ENCODE data around the gene ZNF438.

The ZNF438 gene

GRCh38 chr10:30823651-30824050 lies 208.0 kb downstream of the ZNF438 start:
- no peak for DNase-seq (ENCODE audit: low spot score)

DNA sequence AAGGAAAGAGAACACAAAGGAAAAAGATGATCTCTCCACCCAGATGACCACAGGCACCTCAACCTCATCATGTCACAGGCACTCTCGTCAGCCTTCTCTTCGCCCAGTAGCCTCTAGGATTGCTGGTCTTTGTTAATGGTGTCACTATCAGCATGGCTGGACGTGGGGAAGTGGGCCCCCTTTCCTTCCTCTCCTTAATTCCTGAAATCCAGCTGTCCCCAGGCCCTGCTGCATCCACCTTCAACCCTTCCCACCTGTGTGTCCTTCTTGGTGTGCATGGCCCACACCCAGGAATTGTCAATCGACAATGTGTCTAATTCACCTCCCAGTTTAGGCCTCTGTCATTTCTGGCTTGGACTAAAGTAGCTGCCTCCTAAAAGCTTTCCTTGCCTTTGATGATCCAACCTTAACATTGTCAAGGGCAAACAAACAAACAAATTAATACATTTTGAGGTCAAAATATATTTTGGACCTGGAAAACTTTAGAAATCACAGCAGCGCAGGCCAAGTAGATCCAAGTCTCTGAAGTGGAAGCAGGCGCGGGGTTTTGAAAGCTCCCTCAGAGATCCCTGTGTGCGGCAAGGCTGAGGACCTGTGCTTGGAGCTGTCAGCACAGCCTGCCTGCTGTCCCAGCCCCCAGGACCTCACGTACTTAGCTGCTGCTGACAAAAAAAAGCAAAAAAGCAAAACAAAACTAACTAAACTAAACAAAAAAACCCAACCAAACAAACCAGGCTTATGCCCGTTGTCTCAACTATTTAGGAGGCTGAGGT lies 208.8 kb downstream of the ZNF438 start:
- DNase-seq (ENCODE audit: low spot score): no peak

DNA sequence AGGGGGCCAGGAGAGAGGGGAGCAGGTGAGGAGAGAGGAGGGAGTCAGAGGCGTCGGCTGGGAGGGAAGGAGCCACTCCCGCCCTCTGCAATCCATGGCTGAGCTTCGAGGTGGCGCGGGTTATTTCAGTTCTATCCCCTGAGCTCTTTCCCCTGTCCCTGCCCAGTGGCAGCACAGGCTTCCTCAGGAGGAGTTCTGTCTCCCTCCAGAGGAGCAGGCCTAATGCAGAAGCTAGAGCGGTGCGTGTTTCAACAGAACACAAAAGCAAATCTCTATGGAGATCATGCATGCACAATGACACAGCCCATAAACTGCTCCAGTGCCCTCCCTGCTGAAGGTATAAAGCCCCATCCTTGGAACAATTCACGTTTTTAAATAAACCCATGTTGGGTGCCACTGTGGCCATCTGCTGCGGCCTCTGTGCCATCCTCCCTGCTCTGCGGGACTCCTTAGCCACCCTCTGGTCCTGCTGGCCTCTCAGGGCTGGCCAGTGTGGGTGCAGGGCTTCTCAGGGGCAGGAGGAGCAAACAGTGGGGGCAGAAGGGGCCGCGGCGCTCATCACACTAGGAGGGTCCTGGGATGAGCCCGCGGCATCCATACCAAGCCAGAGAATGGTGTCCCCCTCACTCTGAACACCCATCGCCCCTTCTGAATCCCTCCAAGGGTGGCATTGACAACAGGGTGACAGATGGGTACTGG lies 209.5 kb downstream of the ZNF438 start:
- no peak for DNase-seq (ENCODE audit: low spot score)

GRCh38 chr10:30821261-30821993 lies 210.2 kb downstream of the ZNF438 start:
- no peak for DNase-seq (ENCODE audit: low spot score)

DNA sequence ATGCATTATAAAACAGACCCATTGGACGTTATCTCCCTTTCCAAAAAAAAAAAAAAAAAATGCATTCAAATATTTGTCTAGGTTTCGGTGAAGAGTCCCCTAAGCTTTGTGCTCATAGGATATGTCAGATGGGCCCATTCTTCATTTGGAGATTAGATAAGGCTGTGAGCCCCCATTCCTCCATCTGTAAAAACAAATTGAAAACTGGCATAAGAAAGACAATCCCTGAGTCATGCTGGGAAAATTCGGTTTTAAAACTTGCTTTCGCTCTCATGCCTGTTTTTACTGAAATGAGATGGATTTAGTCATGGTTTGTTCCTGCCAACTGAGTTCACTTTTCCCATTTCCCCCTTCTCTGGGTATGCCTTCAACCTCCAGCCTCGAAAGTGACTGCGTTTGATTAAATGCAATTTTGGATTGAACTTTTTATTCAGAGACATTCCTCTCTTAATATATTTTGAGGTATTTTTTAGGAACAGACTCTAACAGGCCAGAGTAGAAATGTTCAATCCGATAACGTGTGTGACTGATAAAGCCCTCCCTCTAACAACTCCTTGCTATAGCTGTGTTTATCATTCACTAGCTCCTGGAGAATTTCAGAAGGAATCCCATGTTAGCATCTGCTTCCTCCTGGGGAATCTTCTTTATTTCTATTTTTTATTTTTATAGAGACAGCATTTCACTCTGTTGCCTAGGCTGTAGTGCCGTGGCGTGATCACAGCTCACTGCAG lies 211.2 kb downstream of the ZNF438 start:
- DNase-seq (ENCODE audit: low spot score): no peak

- DNase-seq (ENCODE audit: low spot score): no peak
Observed at GRCh38 chr10:30819341-30820181, 212.1 kb downstream of the ZNF438 start.

- DNase-seq (ENCODE audit: low spot score): no peak
Observed at GRCh38 chr10:30818854-30819253, 212.8 kb downstream of the ZNF438 start.

DNA sequence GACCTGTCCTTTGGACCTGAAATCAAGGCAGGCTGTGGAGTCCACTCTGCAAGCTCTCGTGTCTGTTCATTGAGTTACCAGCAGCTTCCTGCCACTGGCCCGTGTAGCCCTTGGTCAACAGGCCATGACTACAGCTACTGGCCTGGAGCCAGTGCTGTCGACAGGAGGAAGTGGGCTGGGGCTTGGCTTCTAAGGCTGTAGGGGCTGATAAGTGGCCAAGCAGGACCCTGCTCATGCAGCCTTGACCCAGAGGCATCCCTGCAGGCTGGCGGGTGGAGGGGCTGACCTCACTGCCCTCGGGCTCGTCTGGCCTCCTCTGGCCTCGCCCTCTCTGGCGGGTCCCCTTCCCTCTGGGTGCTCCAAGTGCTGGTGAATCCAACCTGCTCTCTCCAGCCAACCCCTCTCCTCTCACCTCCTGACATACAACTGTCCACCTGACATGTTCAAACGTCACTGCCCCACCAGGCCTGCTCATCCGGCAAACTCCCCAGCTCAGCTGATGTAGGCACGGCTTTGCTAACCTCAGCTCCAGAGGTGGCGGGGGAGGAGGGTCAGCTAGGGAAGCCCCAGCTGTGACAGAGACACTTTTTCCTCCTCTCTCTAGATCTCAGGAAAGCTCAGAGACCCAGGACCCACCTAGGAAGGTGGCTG lies 213.5 kb downstream of the ZNF438 start:
- no peak for DNase-seq (ENCODE audit: low spot score)

- DNase-seq (ENCODE audit: low spot score): no peak
Observed at GRCh38 chr10:30817541-30817940, 214.1 kb downstream of the ZNF438 start.

- no peak for DNase-seq (ENCODE audit: low spot score)
Observed at GRCh38 chr10:30816820-30817171, 214.9 kb downstream of the ZNF438 start.

- no peak for DNase-seq (ENCODE audit: low spot score)
Observed at GRCh38 chr10:30816159-30816819, 215.4 kb downstream of the ZNF438 start.

DNA sequence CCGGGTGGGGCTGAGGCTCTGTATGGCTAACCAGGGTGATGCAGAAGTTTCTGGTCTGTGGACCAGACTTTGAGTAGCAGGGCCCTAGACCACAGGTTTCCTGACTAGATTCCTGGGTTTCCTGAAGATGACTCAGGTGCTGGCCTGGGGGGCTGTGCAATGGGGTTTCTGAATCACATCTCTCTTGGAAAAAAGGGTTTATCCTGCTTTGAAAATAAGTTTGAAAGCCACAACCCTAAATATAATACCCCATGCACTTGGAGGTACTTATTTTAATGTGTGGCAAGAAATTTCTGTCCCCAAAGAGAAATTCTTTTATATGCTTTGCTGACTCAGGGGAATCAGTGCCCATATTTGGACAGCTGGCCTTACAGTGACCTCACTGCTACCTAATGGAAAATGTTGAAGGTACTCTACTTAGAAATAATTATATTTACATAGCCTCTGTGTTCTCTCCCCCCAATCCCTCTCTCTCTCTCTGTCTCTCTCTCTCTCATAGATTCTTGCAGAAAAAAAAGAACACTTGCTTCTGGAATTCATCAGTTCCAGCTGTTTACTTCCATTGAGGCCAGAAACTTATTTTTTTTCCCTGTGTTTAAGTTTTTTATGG lies 217.7 kb downstream of the ZNF438 start:
- no peak for DNase-seq (ENCODE audit: low spot score)

DNA sequence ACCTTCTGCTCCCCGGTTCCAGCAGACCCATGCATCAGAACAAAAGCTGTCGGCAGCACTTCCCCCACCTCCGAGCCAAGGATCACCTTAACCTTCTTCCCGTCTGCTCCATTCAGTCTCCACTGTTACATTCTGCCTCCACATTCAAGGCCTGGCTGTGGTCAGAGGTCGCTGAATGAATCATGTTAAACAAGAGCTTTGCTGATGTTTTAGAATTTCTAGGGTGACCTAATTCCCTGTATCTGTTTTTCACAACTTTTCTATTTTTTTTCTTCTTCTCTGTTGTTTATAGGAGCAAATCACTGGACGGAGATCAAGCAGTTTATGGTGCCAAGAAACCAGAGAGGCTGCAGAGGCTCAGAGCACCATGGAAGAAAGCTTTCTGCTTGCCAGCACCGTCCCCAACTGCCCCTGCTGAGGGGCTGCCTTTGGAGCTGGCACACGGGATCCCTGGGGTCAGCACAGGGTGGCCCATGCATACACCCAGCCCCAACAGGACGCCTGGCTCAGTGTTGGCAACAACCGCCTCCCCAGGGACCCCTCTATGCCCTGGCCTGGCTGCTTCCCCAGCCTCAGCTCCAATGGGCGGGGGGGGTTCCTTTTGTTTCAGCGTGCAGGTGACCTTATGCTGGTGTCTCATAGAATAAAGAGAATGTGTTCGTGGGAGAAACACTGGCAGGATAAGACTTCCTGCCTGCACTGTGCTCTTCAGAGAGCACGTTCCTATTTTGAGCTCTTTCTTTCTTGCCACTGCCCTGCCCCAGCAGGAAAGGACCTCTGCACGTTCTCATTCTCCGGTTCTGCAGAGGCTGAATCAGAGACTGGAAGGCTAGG lies 219.4 kb downstream of the ZNF438 start:
- no peak for DNase-seq (ENCODE audit: low spot score)

- DNase-seq (ENCODE audit: low spot score): no peak
Observed at GRCh38 chr10:30811276-30812017, 220.2 kb downstream of the ZNF438 start.

GRCh38 chr10:30810416-30810815 lies 221.2 kb downstream of the ZNF438 start:
- DNase-seq (ENCODE audit: low spot score): no peak

DNA sequence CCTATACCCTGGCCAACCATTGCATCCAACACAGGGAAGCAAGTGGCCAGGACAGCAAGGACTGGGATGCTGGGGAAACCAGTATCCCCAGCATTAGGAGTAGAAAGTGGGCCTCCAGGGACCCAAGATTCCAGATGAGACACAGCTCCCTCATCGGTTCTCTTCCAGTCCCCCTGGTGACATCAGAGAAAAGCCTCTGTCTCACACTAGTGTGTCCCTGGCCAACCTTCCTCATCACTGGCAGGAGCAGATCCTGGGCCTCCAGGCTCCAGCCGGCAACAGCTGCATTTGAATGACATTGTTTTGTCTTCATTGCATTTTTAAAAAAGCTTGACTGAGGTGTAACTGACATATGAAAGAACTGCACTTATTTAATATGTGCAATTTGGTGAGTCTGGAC lies 224.8 kb downstream of the ZNF438 start:
- DNase-seq (ENCODE audit: low spot score): no peak

DNA sequence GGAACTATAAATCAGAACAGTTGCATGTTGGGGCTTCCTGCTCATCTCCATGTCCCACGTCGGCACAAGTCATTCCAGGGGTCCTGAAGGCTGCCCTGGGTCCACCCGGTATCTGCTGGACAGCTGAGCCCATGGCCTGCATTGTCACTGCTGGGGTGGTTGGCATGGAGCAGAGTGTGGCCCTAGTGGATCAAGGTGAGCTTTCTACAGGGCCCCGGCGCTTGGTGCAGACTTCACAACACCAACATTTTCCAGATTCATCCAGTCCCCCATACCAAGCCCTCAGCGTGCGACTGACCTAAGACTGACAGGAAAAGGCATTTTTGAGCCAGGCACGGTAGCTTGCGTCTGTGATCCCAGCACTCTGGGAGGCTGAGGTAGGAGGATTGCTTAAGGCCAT lies 226.6 kb downstream of the ZNF438 start:
- no peak for DNase-seq (ENCODE audit: low spot score)

DNA sequence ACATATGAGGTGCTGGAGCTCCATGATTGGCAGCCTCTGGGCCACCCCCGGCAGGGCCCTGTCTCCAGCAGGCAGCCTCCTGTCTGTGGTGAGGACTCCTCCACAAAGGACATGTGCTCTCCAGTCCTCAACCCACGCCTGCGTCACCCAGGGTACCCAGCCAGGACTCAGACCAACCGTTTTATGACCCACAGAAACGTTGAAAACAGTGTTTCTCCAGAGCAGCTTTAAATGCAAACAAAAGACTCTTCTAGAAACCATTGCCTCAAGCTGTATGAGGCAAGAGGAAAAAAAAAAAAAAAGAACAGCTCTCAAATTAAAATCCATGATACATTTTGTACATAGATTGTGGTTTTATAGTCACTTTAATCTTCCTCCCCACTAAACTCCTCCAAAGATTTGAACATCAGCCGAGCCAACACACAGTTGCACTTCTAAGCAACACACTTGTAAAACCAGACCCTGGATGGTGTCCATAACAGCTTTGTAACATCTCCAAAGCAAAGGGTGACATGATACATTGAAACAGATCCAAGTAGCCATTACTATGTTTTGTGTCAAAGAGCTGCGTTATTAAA lies 227.1 kb downstream of the ZNF438 start:
- DNase-seq (ENCODE audit: low spot score): no peak
